ENCODE measurements around the gene MINDY4B. TPM values are rescaled to one million over a fixed set of nuclear protein-coding genes. Genes with fewer than 3 reads are reported as not detected.

Gene MINDY4B
- total and polyA plus RNA-seq, 2 experiments from 2014 or later, result not detected

DNA sequence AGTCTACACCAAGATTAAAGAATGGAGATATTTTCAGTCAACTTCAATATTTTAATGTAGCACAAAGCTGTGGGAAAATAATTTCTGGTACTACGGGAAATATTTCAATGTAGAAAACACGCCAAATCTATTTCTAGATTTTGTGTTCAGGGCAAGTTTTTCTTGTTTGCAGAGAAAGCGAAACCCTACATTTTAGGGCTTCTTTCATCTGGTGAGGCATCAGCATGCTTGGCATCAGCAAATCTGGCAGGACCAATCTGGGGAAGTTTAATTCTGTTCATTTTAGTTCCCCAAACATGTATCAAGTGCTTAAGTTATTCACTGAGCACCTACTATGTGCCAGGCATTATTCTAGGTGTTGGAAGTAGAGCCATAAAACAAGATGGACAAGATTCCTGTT, 37.0 kb upstream of the MINDY4B start:
- Histone ChIP-seq H3K27me3 (ENCODE audit: insufficient read depth) (no peaks in the 10 kb centered on the region), H3K9me2 (ENCODE audit: insufficient read depth) (no peaks in the 10 kb centered on the region), H3K4me3 (no peak overlapping the region), H4K20me1 (replicated peaks; ENCODE audit: insufficient read depth) (no peaks in the 10 kb centered on the region), H3K36me3 (ENCODE audit: insufficient read depth) (no peaks in the 10 kb centered on the region), H3K27ac (ENCODE audit: low read depth) (no peak overlapping the region), H3K79me2 (replicated peaks; ENCODE audit: insufficient read depth) (no peaks in the 10 kb centered on the region), H2AFZ (no peak overlapping the region), H3F3A (replicated peaks; ENCODE audit: low read depth) (no peaks in the 10 kb centered on the region), H3K4me2 (no peak overlapping the region), H3K4me1 (ENCODE audit: insufficient read depth) (no peaks in the 10 kb centered on the region)
- TF ChIP-seq EZH2phosphoT487 (IDR thresholded peaks at IDR 0.05; ENCODE audit: unreplicated experiment) (no peak), JUNB (IDR thresholded peaks at IDR 0.05; ENCODE audit: unreplicated experiment) (no peak), STAT1 (IDR thresholded peaks at IDR 0.05; ENCODE audit: unreplicated experiment) (no peak), EZH2 (IDR thresholded peaks at IDR 0.05; ENCODE audit: low read depth, unreplicated experiment) (no peak), NANOG (IDR thresholded peaks at IDR 0.05; ENCODE audit: borderline replicate concordance) (no peak), ZNF114 (CRISPR knock-in tag; IDR thresholded peaks at IDR 0.05) (no peak), CREB1 (CRISPR knock-in tag; IDR thresholded peaks at IDR 0.05; ENCODE audit: low read depth) (no peak)
- TF ChIP-seq, protein P1, sequence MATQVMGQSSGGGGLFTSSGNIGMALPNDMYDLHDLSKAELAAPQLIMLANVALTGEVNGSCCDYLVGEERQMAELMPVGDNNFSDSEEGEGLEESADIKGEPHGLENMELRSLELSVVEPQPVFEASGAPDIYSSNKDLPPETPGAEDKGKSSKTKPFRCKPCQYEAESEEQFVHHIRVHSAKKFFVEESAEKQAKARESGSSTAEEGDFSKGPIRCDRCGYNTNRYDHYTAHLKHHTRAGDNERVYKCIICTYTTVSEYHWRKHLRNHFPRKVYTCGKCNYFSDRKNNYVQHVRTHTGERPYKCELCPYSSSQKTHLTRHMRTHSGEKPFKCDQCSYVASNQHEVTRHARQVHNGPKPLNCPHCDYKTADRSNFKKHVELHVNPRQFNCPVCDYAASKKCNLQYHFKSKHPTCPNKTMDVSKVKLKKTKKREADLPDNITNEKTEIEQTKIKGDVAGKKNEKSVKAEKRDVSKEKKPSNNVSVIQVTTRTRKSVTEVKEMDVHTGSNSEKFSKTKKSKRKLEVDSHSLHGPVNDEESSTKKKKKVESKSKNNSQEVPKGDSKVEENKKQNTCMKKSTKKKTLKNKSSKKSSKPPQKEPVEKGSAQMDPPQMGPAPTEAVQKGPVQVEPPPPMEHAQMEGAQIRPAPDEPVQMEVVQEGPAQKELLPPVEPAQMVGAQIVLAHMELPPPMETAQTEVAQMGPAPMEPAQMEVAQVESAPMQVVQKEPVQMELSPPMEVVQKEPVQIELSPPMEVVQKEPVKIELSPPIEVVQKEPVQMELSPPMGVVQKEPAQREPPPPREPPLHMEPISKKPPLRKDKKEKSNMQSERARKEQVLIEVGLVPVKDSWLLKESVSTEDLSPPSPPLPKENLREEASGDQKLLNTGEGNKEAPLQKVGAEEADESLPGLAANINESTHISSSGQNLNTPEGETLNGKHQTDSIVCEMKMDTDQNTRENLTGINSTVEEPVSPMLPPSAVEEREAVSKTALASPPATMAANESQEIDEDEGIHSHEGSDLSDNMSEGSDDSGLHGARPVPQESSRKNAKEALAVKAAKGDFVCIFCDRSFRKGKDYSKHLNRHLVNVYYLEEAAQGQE (IDR thresholded peaks at IDR 0.05; ENCODE audit: unreplicated experiment), result no peak
- TF ChIP-seq, protein P2, sequence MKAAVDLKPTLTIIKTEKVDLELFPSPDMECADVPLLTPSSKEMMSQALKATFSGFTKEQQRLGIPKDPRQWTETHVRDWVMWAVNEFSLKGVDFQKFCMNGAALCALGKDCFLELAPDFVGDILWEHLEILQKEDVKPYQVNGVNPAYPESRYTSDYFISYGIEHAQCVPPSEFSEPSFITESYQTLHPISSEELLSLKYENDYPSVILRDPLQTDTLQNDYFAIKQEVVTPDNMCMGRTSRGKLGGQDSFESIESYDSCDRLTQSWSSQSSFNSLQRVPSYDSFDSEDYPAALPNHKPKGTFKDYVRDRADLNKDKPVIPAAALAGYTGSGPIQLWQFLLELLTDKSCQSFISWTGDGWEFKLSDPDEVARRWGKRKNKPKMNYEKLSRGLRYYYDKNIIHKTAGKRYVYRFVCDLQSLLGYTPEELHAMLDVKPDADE (IDR thresholded peaks at IDR 0.05), result no peak
- TF ChIP-seq, protein P3, sequence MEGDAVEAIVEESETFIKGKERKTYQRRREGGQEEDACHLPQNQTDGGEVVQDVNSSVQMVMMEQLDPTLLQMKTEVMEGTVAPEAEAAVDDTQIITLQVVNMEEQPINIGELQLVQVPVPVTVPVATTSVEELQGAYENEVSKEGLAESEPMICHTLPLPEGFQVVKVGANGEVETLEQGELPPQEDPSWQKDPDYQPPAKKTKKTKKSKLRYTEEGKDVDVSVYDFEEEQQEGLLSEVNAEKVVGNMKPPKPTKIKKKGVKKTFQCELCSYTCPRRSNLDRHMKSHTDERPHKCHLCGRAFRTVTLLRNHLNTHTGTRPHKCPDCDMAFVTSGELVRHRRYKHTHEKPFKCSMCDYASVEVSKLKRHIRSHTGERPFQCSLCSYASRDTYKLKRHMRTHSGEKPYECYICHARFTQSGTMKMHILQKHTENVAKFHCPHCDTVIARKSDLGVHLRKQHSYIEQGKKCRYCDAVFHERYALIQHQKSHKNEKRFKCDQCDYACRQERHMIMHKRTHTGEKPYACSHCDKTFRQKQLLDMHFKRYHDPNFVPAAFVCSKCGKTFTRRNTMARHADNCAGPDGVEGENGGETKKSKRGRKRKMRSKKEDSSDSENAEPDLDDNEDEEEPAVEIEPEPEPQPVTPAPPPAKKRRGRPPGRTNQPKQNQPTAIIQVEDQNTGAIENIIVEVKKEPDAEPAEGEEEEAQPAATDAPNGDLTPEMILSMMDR (conservative IDR thresholded peaks at IDR 0.05; ENCODE audit: low read depth in 2 of 2), result no peak
- peaks cover 7% of the 10 kb centered on the region for H3K9me3 Mint-ChIP-seq
- peaks cover 2% of the 10 kb centered on the region for H3K27me3 Mint-ChIP-seq (ENCODE audit: insufficient read depth, low read depth, poor library complexity)
- peaks cover 2% of the 10 kb centered on the region; the same call in 1 of the 3 replicates for H3K36me3 Mint-ChIP-seq (ENCODE audit: low read depth)
- ATAC-seq (no peak), DNase-seq (ENCODE audit: low spot score) (no peak)
- H3K27ac Mint-ChIP-seq, result no peak overlapping the region
- no peaks in the 10 kb centered on the region; the same call in 2 of the 3 replicates for H3K4me1 Mint-ChIP-seq
- no peak overlapping the region for H3K4me3 Mint-ChIP-seq

Measured in GM23338 (cell line).